Measurements from ENCODE around the gene SLC25A52. TPM values are rescaled to one million over a fixed set of nuclear protein-coding genes. Genes with fewer than 3 reads are reported as not detected.

SLC25A52 gene
- total RNA-seq, 1 experiment from 2014 or later, result not detected

- H3K4me1 Mint-ChIP-seq, result peaks cover 3 to 7% of the 10 kb centered on the region in 2 experiments
- no peak for DNase-seq
- H3K9me3 Mint-ChIP-seq, result peaks cover 11 to 16% of the 10 kb centered on the region in 2 experiments
- no peak overlapping the region for H2BK15ac ChIP-seq (ENCODE audit: low read depth, low read length)
- no peak overlapping the region for H2AK5ac ChIP-seq (ENCODE audit: insufficient read length, low read length)
- no peak overlapping the region for H3K23ac ChIP-seq (ENCODE audit: insufficient read length, low read depth, low read length)
- H3K4me3 Mint-ChIP-seq, result no peak overlapping the region
- no peaks in the 10 kb centered on the region for H4K20me1 ChIP-seq (ENCODE audit: control insufficient read depth, insufficient read depth, insufficient read length)
- no peak overlapping the region for H3K14ac ChIP-seq (ENCODE audit: insufficient read depth, low read length)
- H3K79me1 ChIP-seq (ENCODE audit: insufficient read depth, low read depth, low read length, poor library complexity, severe bottlenecking), result no peaks in the 10 kb centered on the region
- H4K91ac ChIP-seq (ENCODE audit: insufficient read length, low read depth, low read length), result no peak overlapping the region
- no peak overlapping the region for H3K4ac ChIP-seq (ENCODE audit: low read depth, low read length)
- no peak overlapping the region for H2BK12ac ChIP-seq (ENCODE audit: insufficient read length, low read depth, low read length)
- no peak overlapping the region for H4K5ac ChIP-seq (ENCODE audit: insufficient read length, low read depth, low read length)
- H3K18ac ChIP-seq (ENCODE audit: insufficient read length, low read depth, low read length), result no peak overlapping the region
- H3K9ac ChIP-seq (ENCODE audit: extremely low read depth, insufficient read length, low read length), result no peak overlapping the region
- no peaks in the 10 kb centered on the region for H3K27me3 ChIP-seq (ENCODE audit: insufficient read depth, low read length)
- H3K79me2 ChIP-seq (ENCODE audit: insufficient read depth, low read length), result no peaks in the 10 kb centered on the region
- peaks cover 4% of the 10 kb centered on the region; the same call in 1 of the 2 replicates for H3K27me3 Mint-ChIP-seq (ENCODE audit: low read depth)
- no CpG with 5 or more reads among the region's 7 CpGs for WGBS (ENCODE audit: extremely low coverage, insufficient read length, low lambda C conversion rate)
- no peak overlapping the region for H3K27ac Mint-ChIP-seq
- no peaks in the 10 kb centered on the region for H3K9me3 ChIP-seq (ENCODE audit: control insufficient read depth, low read depth, low read length)
- H4K8ac ChIP-seq (replicated peaks; ENCODE audit: insufficient read length, low read depth, low read length), result no peak overlapping the region
- TF ChIP-seq CTCF (conservative IDR thresholded peaks at IDR 0.05), result no peak
- no peak overlapping the region for H3K27ac ChIP-seq (ENCODE audit: insufficient read length, low read depth, low read length)
- no peaks in the 10 kb centered on the region for H3K4me1 ChIP-seq (ENCODE audit: insufficient read depth, low read length)
- H3T11ph ChIP-seq (ENCODE audit: low read length), result no peak overlapping the region
- H2BK20ac ChIP-seq (ENCODE audit: low read depth, low read length, poor library complexity, severe bottlenecking), result no peak overlapping the region
- H3K4me2 ChIP-seq (ENCODE audit: insufficient read depth, insufficient read length, low read length), result no peak overlapping the region
- H3K36me3 Mint-ChIP-seq (ENCODE audit: insufficient read depth in 1 of 3, low read depth in 3 of 3), result peaks cover 7 to 16% (median 11%) of the 10 kb centered on the region in 3 experiments; a peak in 6 of 7 replicates
- no peaks in the 10 kb centered on the region for H3K23me2 ChIP-seq (ENCODE audit: insufficient read length, low read depth, low read length, poor library complexity, severe bottlenecking)
- no peak overlapping the region for H2BK120ac ChIP-seq (ENCODE audit: low read depth, low read length, poor library complexity, severe bottlenecking)
- H2BK5ac ChIP-seq (ENCODE audit: insufficient read length, low read length), result no peak overlapping the region
- H2AFZ ChIP-seq (ENCODE audit: low read length), result no peak overlapping the region
- H3K56ac ChIP-seq (ENCODE audit: insufficient read length, low read depth, low read length), result no peak overlapping the region
These were observed 41.2 kb downstream of the SLC25A52 start for GRCh38 chr18:31719363-31720006.
